NCI-H2227 (cell line): ENCODE measurements around the gene IGFBP4.

Source experiments
- DNase-seq: peaks from one replicate; lab custom pipeline; 2025; ENCODE audit not compliant: unreplicated experiment; lab: John Stamatoyannopoulos, UW

IGFBP4 gene

GRCh38 chr17:40454613-40454995 lies 11.4 kb downstream of the IGFBP4 start:
- DNase-seq: no peak

GRCh38 chr17:40456396-40456951 lies 13.2 kb downstream of the IGFBP4 start:
- no peak for DNase-seq

- DNase-seq: no peak
Measured at GRCh38 chr17:40457369-40457768, 14.1 kb downstream of the IGFBP4 start.

GRCh38 chr17:40457964-40458791 lies 14.9 kb downstream of the IGFBP4 start:
- DNase-seq: peak; percentile 58

- DNase-seq: no peak
Measured at GRCh38 chr17:40458851-40459482, 15.7 kb downstream of the IGFBP4 start.

- DNase-seq: no peak
Measured at GRCh38 chr17:40459636-40460603, 16.7 kb downstream of the IGFBP4 start.

- no peak for DNase-seq
Measured at GRCh38 chr17:40460604-40460967, 17.3 kb downstream of the IGFBP4 start.

GRCh38 chr17:40460968-40461731 lies 17.9 kb downstream of the IGFBP4 start:
- DNase-seq: no peak

GRCh38 chr17:40461732-40462342 lies 18.6 kb downstream of the IGFBP4 start:
- no peak for DNase-seq

GRCh38 chr17:40462343-40463121 lies 19.3 kb downstream of the IGFBP4 start:
- no peak for DNase-seq

GRCh38 chr17:40463122-40463550 lies 19.9 kb downstream of the IGFBP4 start:
- DNase-seq: no peak

GRCh38 chr17:40464392-40464855 lies 21.2 kb downstream of the IGFBP4 start:
- no peak for DNase-seq

GRCh38 chr17:40466298-40466971 lies 23.2 kb downstream of the IGFBP4 start:
- no peak for DNase-seq

- DNase-seq: no peak
Measured at GRCh38 chr17:40467281-40467867, 24.1 kb downstream of the IGFBP4 start.

GRCh38 chr17:40468560-40468959 lies 25.3 kb downstream of the IGFBP4 start:
- DNase-seq: no peak

GRCh38 chr17:40469805-40470675 lies 26.8 kb downstream of the IGFBP4 start:
- no peak for DNase-seq
